Activated T-cell treated with anti-CD3 and anti-CD28 coated beads, Interleukin-2, amount 50 U/mL, for 72 hours (primary cell): ENCODE measurements around the gene ITGB3BP. TPM values are rescaled to one million over a fixed set of nuclear protein-coding genes. Genes with fewer than 3 reads are reported as not detected.
"Not testable (repeated sequence)": the region's sequence is repeated elsewhere in the genome, so short reads cannot be mapped to it uniquely, and the experiment has no call there.

ENCODE experiments used
- ATAC-seq, 2 donors: fragments of 150-1000 bp; cut with Tn5 transposase; replicated peaks in 1 of 2; 2 replicates each; pipeline ENCODE4 v1.10.0; 2021; ENCODE audit warnings: moderate library complexity in 2 of 2, mild to moderate bottlenecking in 1 of 2
- DNase-seq, 2 donors: peaks; one replicate each; pipeline ENCODE4 v3.0.0; 2021 to 2022; ENCODE audit warnings: mixed read lengths in 1 of 2
- H3K27ac Mint-ChIP-seq: one replicate; pipeline ENCODE4 v1.8.0; 2022; ENCODE audit warnings: mild to moderate bottlenecking, moderate library complexity, mixed read lengths
- H3K27me3 Mint-ChIP-seq: one replicate; pipeline ENCODE4 v1.8.0; 2022; ENCODE audit warnings: low read depth, mixed read lengths
- H3K36me3 Mint-ChIP-seq, 2 donors: one replicate each; pipeline ENCODE4 v1.8.0; 2022; ENCODE audit warnings: mixed read lengths in 2 of 2, mild to moderate bottlenecking in 1 of 2; ENCODE audit not compliant: insufficient read depth in 2 of 2
- H3K4me1 Mint-ChIP-seq: one replicate; pipeline ENCODE4 v1.8.0; 2022; ENCODE audit warnings: low read depth, mixed read lengths
- H3K4me3 Mint-ChIP-seq, 2 donors: one replicate each; pipeline ENCODE4 v1.8.0; 2022; ENCODE audit warnings: mild to moderate bottlenecking in 2 of 2, mixed read lengths in 2 of 2, moderate library complexity in 2 of 2
- H3K9me3 Mint-ChIP-seq, 2 donors: one replicate each; pipeline ENCODE4 v1.8.0; 2022; ENCODE audit warnings: mixed read lengths in 2 of 2
- total RNA-seq, 2 donors: library from RNA; stranded (reverse); gene quantifications; one replicate each; pipeline ENCODE4 v1.2.3, GENCODE V29; 2022

ITGB3BP gene
- total RNA-seq = 10 to 100 TPM; 70.0 to 86.5 TPM

GRCh38 chr1:63522891-63523728 is at the start of gene ITGB3BP, which contains the start of gene EFCAB7:
ITGB3BP (minus strand) TSS chr1:63523225; CDS start chr1:63523133, 92 bp downstream.
EFCAB7 (plus strand) TSS chr1:63523525; CDS start chr1:63525573, 2,048 bp downstream.
- Mint-ChIP-seq H3K27me3 (no peaks in the 10 kb centered on the region), H3K36me3 (peaks cover 2 to 5% of the 10 kb centered on the region in 2 donors), H3K9me3 (no peaks in the 10 kb centered on the region), H3K27ac (peak within 1 kb of the TSS; percentile 100), H3K4me1 (peaks cover 34% of the 10 kb centered on the region), H3K4me3 (peak within 1 kb of the TSS; percentile 94 to 100)
- peak; percentile 93 to 94 for ATAC-seq
- DNase-seq = peak; percentile 86 to 89

- not testable (repeated sequence) for DNase-seq, ATAC-seq, H3K27ac Mint-ChIP-seq, H3K4me3 Mint-ChIP-seq, H3K4me1 Mint-ChIP-seq, H3K27me3 Mint-ChIP-seq, H3K9me3 Mint-ChIP-seq, H3K36me3 Mint-ChIP-seq
Measured at GRCh38 chr1:63572686-63573085, 49.7 kb upstream of the ITGB3BP start.

- peaks cover 1 to 2% of the 10 kb centered on the region in 2 donors for H3K36me3 Mint-ChIP-seq
- no peak overlapping the region for H3K4me3 Mint-ChIP-seq
- H3K4me1 Mint-ChIP-seq = no peaks in the 10 kb centered on the region
- DNase-seq (no peak), ATAC-seq (no peak)
- no peaks in the 10 kb centered on the region for H3K9me3 Mint-ChIP-seq
- no peak overlapping the region for H3K27ac Mint-ChIP-seq
- H3K27me3 Mint-ChIP-seq = no peaks in the 10 kb centered on the region
Measured at GRCh38 chr1:63569640-63570316, 46.8 kb upstream of the ITGB3BP start.

GRCh38 chr1:63569068-63569467 is 46.0 kb upstream of the ITGB3BP start:
- H3K27ac Mint-ChIP-seq = no peak overlapping the region
- H3K4me1 Mint-ChIP-seq = no peaks in the 10 kb centered on the region
- no peak overlapping the region for H3K4me3 Mint-ChIP-seq
- peaks cover 1 to 3% of the 10 kb centered on the region in 2 donors for H3K36me3 Mint-ChIP-seq
- H3K9me3 Mint-ChIP-seq = no peaks in the 10 kb centered on the region
- no peak for ATAC-seq
- H3K27me3 Mint-ChIP-seq = no peaks in the 10 kb centered on the region
- no peak for DNase-seq

GRCh38 chr1:63563745-63564144 is 40.7 kb upstream of the ITGB3BP start:
- DNase-seq = no peak
- no peaks in the 10 kb centered on the region for H3K4me1 Mint-ChIP-seq
- peaks cover 1 to 5% of the 10 kb centered on the region in 2 donors for H3K36me3 Mint-ChIP-seq
- no peaks in the 10 kb centered on the region for H3K9me3 Mint-ChIP-seq
- no peaks in the 10 kb centered on the region for H3K27me3 Mint-ChIP-seq
- H3K27ac Mint-ChIP-seq = no peak overlapping the region
- no peak overlapping the region for H3K4me3 Mint-ChIP-seq
- ATAC-seq = no peak

GRCh38 chr1:63559357-63559756 is 36.3 kb upstream of the ITGB3BP start:
- Mint-ChIP-seq H3K4me3 (no peak overlapping the region), H3K27ac (no peak overlapping the region), H3K36me3 (peaks cover 0 to 3% of the 10 kb centered on the region in 2 donors), H3K9me3 (no peaks in the 10 kb centered on the region), H3K4me1 (no peaks in the 10 kb centered on the region), H3K27me3 (no peaks in the 10 kb centered on the region)
- DNase-seq (no peak), ATAC-seq (no peak)

- Mint-ChIP-seq H3K27ac (no peak overlapping the region), H3K9me3 (no peaks in the 10 kb centered on the region), H3K36me3 (peaks cover 0 to 1% of the 10 kb centered on the region in 2 donors), H3K27me3 (no peaks in the 10 kb centered on the region), H3K4me1 (no peaks in the 10 kb centered on the region), H3K4me3 (no peak overlapping the region)
- no peak for ATAC-seq
- DNase-seq = peak; percentile 24 to 25
Measured at GRCh38 chr1:63557365-63557987, 34.5 kb upstream of the ITGB3BP start.

GRCh38 chr1:63555480-63555879 is 32.5 kb upstream of the ITGB3BP start:
- Mint-ChIP-seq H3K27me3 (no peaks in the 10 kb centered on the region), H3K4me3 (no peak overlapping the region), H3K27ac (no peak overlapping the region), H3K9me3 (no peaks in the 10 kb centered on the region), H3K4me1 (no peaks in the 10 kb centered on the region), H3K36me3 (no peaks in the 10 kb centered on the region)
- no peak for DNase-seq
- ATAC-seq = no peak

- no peaks in the 10 kb centered on the region for H3K36me3 Mint-ChIP-seq
- H3K27me3 Mint-ChIP-seq = no peaks in the 10 kb centered on the region
- H3K9me3 Mint-ChIP-seq = no peaks in the 10 kb centered on the region
- DNase-seq (no peak), ATAC-seq (no peak)
- no peak overlapping the region for H3K27ac Mint-ChIP-seq
- H3K4me1 Mint-ChIP-seq = no peaks in the 10 kb centered on the region
- no peak overlapping the region for H3K4me3 Mint-ChIP-seq
Measured at GRCh38 chr1:63548877-63549276, 25.9 kb upstream of the ITGB3BP start.

- Mint-ChIP-seq H3K36me3 (no peaks in the 10 kb centered on the region), H3K9me3 (no peaks in the 10 kb centered on the region), H3K4me1 (no peaks in the 10 kb centered on the region), H3K27me3 (no peaks in the 10 kb centered on the region), H3K27ac (no peak overlapping the region), H3K4me3 (no peak overlapping the region)
- DNase-seq (no peak), ATAC-seq (no peak)
Measured at GRCh38 chr1:63548303-63548702, 25.3 kb upstream of the ITGB3BP start.

- H3K4me1 Mint-ChIP-seq = no peaks in the 10 kb centered on the region
- no peaks in the 10 kb centered on the region for H3K36me3 Mint-ChIP-seq
Measured at GRCh38 chr1:63547621-63548294, 24.7 kb upstream of the ITGB3BP start.

GRCh38 chr1:63545780-63546179 is 22.8 kb upstream of the ITGB3BP start:
- no peak overlapping the region for H3K4me3 Mint-ChIP-seq
- DNase-seq = no peak
- no peaks in the 10 kb centered on the region for H3K4me1 Mint-ChIP-seq
- H3K27me3 Mint-ChIP-seq = no peaks in the 10 kb centered on the region
- ATAC-seq = no peak
- no peaks in the 10 kb centered on the region for H3K36me3 Mint-ChIP-seq
- H3K9me3 Mint-ChIP-seq = no peaks in the 10 kb centered on the region
- H3K27ac Mint-ChIP-seq = peak overlapping the region; percentile 54

More at GRCh38 chr1:63547621-63548294, 24.7 kb upstream of the ITGB3BP start:
- H3K4me3 Mint-ChIP-seq = no peak overlapping the region
- ATAC-seq = no peak
- H3K27me3 Mint-ChIP-seq = no peaks in the 10 kb centered on the region
- H3K27ac Mint-ChIP-seq = no peak overlapping the region
- no peak for DNase-seq
- no peaks in the 10 kb centered on the region for H3K9me3 Mint-ChIP-seq

- Mint-ChIP-seq H3K27me3 (no peaks in the 10 kb centered on the region), H3K4me1 (no peaks in the 10 kb centered on the region), H3K9me3 (no peaks in the 10 kb centered on the region), H3K27ac (no peak overlapping the region), H3K4me3 (no peak overlapping the region), H3K36me3 (peaks cover 0 to 2% of the 10 kb centered on the region in 2 donors)
- ATAC-seq (no peak), DNase-seq (no peak)
Measured at GRCh38 chr1:63537940-63538339, 14.9 kb upstream of the ITGB3BP start.
